ENCODE data around the gene RFX1.
"Not testable (repeated sequence)": the region's sequence is repeated elsewhere in the genome, so short reads cannot be mapped to it uniquely, and the experiment has no call there.

Gene RFX1

DNA sequence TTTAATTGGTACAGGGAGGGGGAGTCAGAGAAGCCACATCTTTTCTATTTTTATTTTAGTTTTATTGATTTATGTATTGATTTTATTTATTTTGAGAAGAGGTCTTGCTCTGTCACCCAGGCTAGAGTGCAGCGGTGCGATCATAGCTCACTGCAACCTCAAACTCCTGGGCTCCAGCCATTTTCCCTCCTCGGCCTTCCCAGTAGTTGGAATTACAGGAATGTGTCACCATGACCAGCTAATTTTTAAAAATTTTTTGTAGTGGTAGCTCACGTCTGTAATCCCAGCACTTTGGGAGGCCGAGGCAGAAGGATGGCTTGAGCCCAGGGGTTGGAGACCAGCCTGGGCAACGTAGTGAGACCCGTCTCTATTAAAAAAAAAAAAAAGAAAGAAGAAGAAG, 29.6 kb upstream of the RFX1 start:
- H3K4me1 Mint-ChIP-seq (ENCODE audit: low read depth): peaks cover 13% of the 10 kb centered on the region
- no peaks in the 10 kb centered on the region for H3K27me3 Mint-ChIP-seq (ENCODE audit: low read depth)
- H3K36me3 Mint-ChIP-seq (ENCODE audit: low read depth): peaks cover 40% of the 10 kb centered on the region
- H3K4me3 Mint-ChIP-seq: no peak overlapping the region
- no peak for DNase-seq (ENCODE audit: low spot score)
- H3K9me3 Mint-ChIP-seq: no peaks in the 10 kb centered on the region
- no peak overlapping the region for H3K27ac Mint-ChIP-seq

GRCh38 chr19:14035159-14035558, 29.0 kb upstream of the RFX1 start:
- DNase-seq (ENCODE audit: low spot score); H3K27ac Mint-ChIP-seq; H3K9me3 Mint-ChIP-seq; H3K4me3 Mint-ChIP-seq; H3K27me3 Mint-ChIP-seq (ENCODE audit: low read depth): not testable (repeated sequence)
- peaks cover 13% of the 10 kb centered on the region for H3K4me1 Mint-ChIP-seq (ENCODE audit: low read depth)
- H3K36me3 Mint-ChIP-seq (ENCODE audit: low read depth): peaks cover 40% of the 10 kb centered on the region

DNA sequence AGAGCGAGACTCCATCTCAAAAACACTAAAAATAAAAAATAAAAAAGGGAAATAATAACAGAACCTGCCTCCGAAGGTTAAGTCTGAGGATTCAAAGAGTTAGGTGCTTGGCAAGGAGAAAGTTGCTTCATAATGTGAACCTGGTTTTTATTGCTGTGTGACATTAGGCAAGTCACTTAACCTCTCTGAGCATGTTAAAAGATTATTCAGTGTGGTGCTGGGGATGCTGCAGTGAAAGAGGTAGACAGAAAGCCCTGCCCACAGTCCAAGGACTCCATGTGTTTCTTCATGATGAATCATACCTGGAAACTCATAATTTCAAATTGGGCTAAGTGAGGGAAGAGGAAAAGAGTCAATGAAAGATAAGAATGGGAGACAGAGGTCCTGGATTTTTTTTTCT, 27.8 kb upstream of the RFX1 start:
- Mint-ChIP-seq H3K4me1 (ENCODE audit: low read depth) (peaks cover 13% of the 10 kb centered on the region), H3K4me3 (peak overlapping the region; percentile 72), H3K36me3 (ENCODE audit: low read depth) (peaks cover 31% of the 10 kb centered on the region), H3K27ac (peak overlapping the region; percentile 76), H3K9me3 (no peaks in the 10 kb centered on the region), H3K27me3 (ENCODE audit: low read depth) (no peaks in the 10 kb centered on the region)
- no peak for DNase-seq (ENCODE audit: low spot score)

- no peaks in the 10 kb centered on the region for H3K9me3 Mint-ChIP-seq
- peaks cover 10% of the 10 kb centered on the region for H3K4me1 Mint-ChIP-seq (ENCODE audit: low read depth)
- peaks cover 17% of the 10 kb centered on the region for H3K36me3 Mint-ChIP-seq (ENCODE audit: low read depth)
- H3K27ac Mint-ChIP-seq: peak within 1 kb of the TSS; percentile 94
- DNase-seq (ENCODE audit: low spot score): peak; percentile 77
- no peaks in the 10 kb centered on the region for H3K27me3 Mint-ChIP-seq (ENCODE audit: low read depth)
- H3K4me3 Mint-ChIP-seq: peak within 1 kb of the TSS; percentile 93
Observed at GRCh38 chr19:14031719-14032480, 25.8 kb upstream of the RFX1 start, which contains the start of gene IL27RA. IL27RA (plus strand) TSS chr19:14031762; CDS start chr19:14031873, 111 bp downstream.

GRCh38 chr19:14030997-14031718, 25.0 kb upstream of the RFX1 start:
- Mint-ChIP-seq H3K36me3 (ENCODE audit: low read depth) (peaks cover 15% of the 10 kb centered on the region), H3K4me3 (peak overlapping the region; percentile 93), H3K27me3 (ENCODE audit: low read depth) (no peaks in the 10 kb centered on the region), H3K27ac (peak overlapping the region; percentile 93), H3K9me3 (no peaks in the 10 kb centered on the region), H3K4me1 (ENCODE audit: low read depth) (peaks cover 10% of the 10 kb centered on the region)
- DNase-seq (ENCODE audit: low spot score): no peak

DNA sequence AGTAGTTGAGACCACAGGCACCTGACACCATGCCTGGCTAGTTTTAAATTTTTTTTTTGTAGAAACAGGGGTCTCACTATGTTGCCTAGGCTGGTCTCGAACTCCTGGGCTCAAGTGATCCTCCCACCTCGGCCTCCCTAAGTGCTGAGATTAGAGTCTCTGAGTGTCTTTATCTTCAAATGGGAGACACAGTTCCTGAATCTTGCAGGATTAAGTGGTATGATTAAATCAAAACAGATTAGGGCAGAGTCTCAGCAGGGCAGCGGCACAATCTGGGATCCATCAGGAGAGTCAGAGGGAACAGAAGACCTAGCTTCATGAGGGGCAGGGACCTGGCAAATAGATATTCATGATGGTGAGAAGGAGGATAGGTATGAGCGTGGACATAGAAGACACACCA, 22.8 kb upstream of the RFX1 start:
- no peak for DNase-seq (ENCODE audit: low spot score)
- H3K4me1 Mint-ChIP-seq (ENCODE audit: low read depth): peaks cover 8% of the 10 kb centered on the region
- H3K27me3 Mint-ChIP-seq (ENCODE audit: low read depth): no peaks in the 10 kb centered on the region
- no peaks in the 10 kb centered on the region for H3K9me3 Mint-ChIP-seq
- no peak overlapping the region for H3K4me3 Mint-ChIP-seq
- peaks cover 7% of the 10 kb centered on the region for H3K36me3 Mint-ChIP-seq (ENCODE audit: low read depth)
- no peak overlapping the region for H3K27ac Mint-ChIP-seq

- peaks cover 6% of the 10 kb centered on the region for H3K36me3 Mint-ChIP-seq (ENCODE audit: low read depth)
- no peaks in the 10 kb centered on the region for H3K9me3 Mint-ChIP-seq
- DNase-seq (ENCODE audit: low spot score): no peak
- H3K4me1 Mint-ChIP-seq (ENCODE audit: low read depth): peaks cover 9% of the 10 kb centered on the region
- no peak within 1 kb of the TSS for H3K27ac Mint-ChIP-seq
- no peak within 1 kb of the TSS for H3K4me3 Mint-ChIP-seq
- no peaks in the 10 kb centered on the region for H3K27me3 Mint-ChIP-seq (ENCODE audit: low read depth)
Observed at GRCh38 chr19:14027856-14028450, 21.8 kb upstream of the RFX1 start, which contains the start of gene RLN3. RLN3 (plus strand) TSS chr19:14028148; CDS start chr19:14028205, 57 bp downstream.

GRCh38 chr19:14026652-14027192, 20.6 kb upstream of the RFX1 start:
- H3K4me1 Mint-ChIP-seq (ENCODE audit: low read depth); H3K27me3 Mint-ChIP-seq (ENCODE audit: low read depth); H3K9me3 Mint-ChIP-seq; H3K36me3 Mint-ChIP-seq (ENCODE audit: low read depth); H3K27ac Mint-ChIP-seq; DNase-seq (ENCODE audit: low spot score); H3K4me3 Mint-ChIP-seq: not testable (repeated sequence)

GRCh38 chr19:14023404-14024235, 17.5 kb upstream of the RFX1 start:
- DNase-seq (ENCODE audit: low spot score): no peak
- no peaks in the 10 kb centered on the region for H3K27me3 Mint-ChIP-seq (ENCODE audit: low read depth)
- H3K4me3 Mint-ChIP-seq: no peak overlapping the region
- H3K27ac Mint-ChIP-seq: peak overlapping the region; percentile 42
- H3K36me3 Mint-ChIP-seq (ENCODE audit: low read depth): no peaks in the 10 kb centered on the region
- H3K4me1 Mint-ChIP-seq (ENCODE audit: low read depth): peaks cover 6% of the 10 kb centered on the region
- no peaks in the 10 kb centered on the region for H3K9me3 Mint-ChIP-seq

- Mint-ChIP-seq H3K27me3 (ENCODE audit: low read depth) (no peaks in the 10 kb centered on the region), H3K9me3 (no peaks in the 10 kb centered on the region), H3K36me3 (ENCODE audit: low read depth) (no peaks in the 10 kb centered on the region), H3K27ac (no peak overlapping the region), H3K4me1 (ENCODE audit: low read depth) (peaks cover 6% of the 10 kb centered on the region), H3K4me3 (no peak overlapping the region)
- DNase-seq (ENCODE audit: low spot score): no peak
Observed at GRCh38 chr19:14022469-14022868, 16.3 kb upstream of the RFX1 start.

DNA sequence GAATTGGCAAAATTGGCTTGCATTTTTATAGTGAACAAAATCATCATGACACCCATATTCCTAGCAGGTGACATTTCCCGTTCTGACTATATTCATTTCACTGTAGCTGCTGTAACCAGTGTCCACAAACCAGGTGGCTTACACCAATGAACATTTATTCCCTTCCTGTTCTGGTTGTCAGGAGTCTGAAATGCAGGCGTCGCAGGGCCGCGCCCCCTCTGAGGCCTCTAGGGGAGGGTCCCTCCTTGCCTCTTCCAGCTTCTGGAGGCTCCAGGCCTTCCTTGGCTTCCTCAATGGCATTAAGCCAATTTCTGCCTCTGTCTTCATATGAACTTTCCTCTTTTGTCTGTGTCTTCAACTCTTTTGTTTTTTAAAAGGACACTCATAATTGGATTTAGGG, 15.4 kb upstream of the RFX1 start:
- no peak overlapping the region for H3K4me3 Mint-ChIP-seq
- no peak overlapping the region for H3K27ac Mint-ChIP-seq

DNA sequence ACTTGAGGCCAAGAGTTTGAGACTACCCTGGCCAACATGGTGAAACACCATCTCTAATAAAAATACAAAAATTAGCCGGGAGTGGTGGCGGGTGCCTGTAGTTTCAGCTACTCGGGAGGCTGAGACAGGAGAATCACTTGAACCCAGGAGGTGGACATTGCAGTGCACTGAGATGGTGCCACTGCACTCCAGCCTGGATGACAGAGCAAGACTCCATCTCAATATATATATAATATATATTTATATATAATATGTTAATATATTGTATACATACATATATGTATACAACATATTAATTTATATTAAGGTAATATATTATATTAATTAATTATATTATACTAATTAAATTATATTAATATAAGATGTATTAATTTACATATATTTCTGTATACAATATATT, 13.6 kb upstream of the RFX1 start:
- H3K9me3 Mint-ChIP-seq; H3K4me3 Mint-ChIP-seq; H3K27me3 Mint-ChIP-seq (ENCODE audit: low read depth); DNase-seq (ENCODE audit: low spot score); H3K27ac Mint-ChIP-seq; H3K36me3 Mint-ChIP-seq (ENCODE audit: low read depth); H3K4me1 Mint-ChIP-seq (ENCODE audit: low read depth): not testable (repeated sequence)

More for the DNA sequence above, 15.4 kb upstream of the RFX1 start:
- no peaks in the 10 kb centered on the region for H3K9me3 Mint-ChIP-seq
- H3K36me3 Mint-ChIP-seq (ENCODE audit: low read depth): no peaks in the 10 kb centered on the region
- no peak for DNase-seq (ENCODE audit: low spot score)
- no peaks in the 10 kb centered on the region for H3K27me3 Mint-ChIP-seq (ENCODE audit: low read depth)
- peaks cover 6% of the 10 kb centered on the region for H3K4me1 Mint-ChIP-seq (ENCODE audit: low read depth)

- no peaks in the 10 kb centered on the region for H3K36me3 Mint-ChIP-seq (ENCODE audit: low read depth)
- no peak for DNase-seq (ENCODE audit: low spot score)
- H3K4me3 Mint-ChIP-seq: no peak overlapping the region
- peaks cover 10% of the 10 kb centered on the region for H3K4me1 Mint-ChIP-seq (ENCODE audit: low read depth)
- H3K27me3 Mint-ChIP-seq (ENCODE audit: low read depth): no peaks in the 10 kb centered on the region
- no peaks in the 10 kb centered on the region for H3K9me3 Mint-ChIP-seq
- no peak overlapping the region for H3K27ac Mint-ChIP-seq
Observed at GRCh38 chr19:14019100-14019499, 13.0 kb upstream of the RFX1 start.
